Endothelial cell of umbilical vein (primary cell): ENCODE results near the gene BATF. TPM values are rescaled to one million over a fixed set of nuclear protein-coding genes. Genes with fewer than 3 reads are reported as not detected.

ENCODE experiments used
- BruUV-seq: library from RNA; stranded (reverse); fragments of 400-500 nt; replicated peaks from 2 replicates; lab custom pipeline; 2021; lab: Mats Ljungman, UMichigan
- CTCF ChIA-PET: fragments of 300-600, 350-600 bp; sonication (Branson Sonifier 250); formaldehyde crosslinking; loops from one replicate; lab custom pipeline; 2021; ENCODE audit warnings: antibody characterized with exemption, inconsistent platforms; lab: Charles Lee
- POLR2A ChIA-PET: fragments of 300-600, 350-600 bp; sonication (Branson Sonifier 250); formaldehyde crosslinking; loops from one replicate; lab custom pipeline; 2021; ENCODE audit warnings: antibody characterized with exemption, inconsistent platforms; lab: Charles Lee
- DNase-seq: peaks from one replicate; pipeline ENCODE4 v3.0.0-alpha.2; 2011; ENCODE audit warnings: low read depth, low spot score
- FAIRE-seq: peaks from 2 replicates; lab custom pipeline; 2011; peaks lifted over from hg19 to GRCh38; lab: Jason Lieb, UNC
- H2AFZ ChIP-seq: 2 replicates; pipeline ENCODE4 v1.6.0; 2012; ENCODE audit warnings: low read depth, low read length, control low read depth, inconsistent platforms
- H3K27ac ChIP-seq: 2 replicates; pipeline ENCODE4 v1.5.1; 2011; ENCODE audit warnings: low read depth, mild to moderate bottlenecking, control low read depth, low read length, moderate library complexity; ENCODE audit not compliant: insufficient read depth
- H3K27me3 ChIP-seq, 2 experiments: 2 replicates each; pipeline versions ENCODE4 v1.6.0 to v1.6.1; 2011; ENCODE audit warnings: low read length in 2 of 2, mixed read lengths in 1 of 2; ENCODE audit not compliant: control insufficient read depth in 2 of 2, insufficient read depth in 2 of 2
- H3K36me3 ChIP-seq, 2 experiments: 2 replicates in 1 of 2; 3 replicates in 1 of 2; pipeline ENCODE4 v1.5.1; 2011; ENCODE audit warnings: low read length in 2 of 2, mild to moderate bottlenecking in 1 of 2, moderate library complexity in 1 of 2; ENCODE audit not compliant: control insufficient read depth in 2 of 2, insufficient read depth in 2 of 2; ENCODE audit errors: extremely low read depth in 1 of 2
- H3K4me1 ChIP-seq: 3 replicates; pipeline ENCODE4 v1.5.1; 2011; ENCODE audit warnings: mild to moderate bottlenecking, low read length; ENCODE audit not compliant: control insufficient read depth, insufficient read depth; ENCODE audit errors: extremely low read depth
- H3K4me2 ChIP-seq: 2 replicates; pipeline ENCODE4 v1.6.1; 2011; ENCODE audit warnings: low read length, control low read depth, mixed read lengths; ENCODE audit not compliant: insufficient read depth
- H3K4me3 ChIP-seq, 3 experiments: fragments of 200-600 bp in 1 of 3; sonication (generic), shearing (Covaris generic) in 1 of 3; replicated peaks in 1 of 3; 2 replicates each; pipeline ENCODE4 v1.5.1; 2011 to 2016; ENCODE audit warnings: control low read depth in 3 of 3, low read length in 3 of 3, mild to moderate bottlenecking in 2 of 3, inconsistent platforms in 1 of 3, low read depth in 1 of 3, moderate library complexity in 1 of 3; ENCODE audit not compliant: insufficient read depth in 1 of 3
- H3K79me2 ChIP-seq: 2 replicates; pipeline ENCODE4 v1.6.0; 2012; ENCODE audit warnings: low read length, inconsistent platforms; ENCODE audit not compliant: control insufficient read depth, insufficient read depth
- H3K9ac ChIP-seq: replicated peaks from 2 replicates; pipeline ENCODE3; 2011; ENCODE audit warnings: low read length, control low read depth; ENCODE audit not compliant: insufficient read depth; ENCODE audit errors: extremely low read depth
- H3K9me1 ChIP-seq: replicated peaks from 3 replicates; pipeline ENCODE4 v1.6.0; 2011; ENCODE audit warnings: mild to moderate bottlenecking, low read length; ENCODE audit not compliant: control insufficient read depth, insufficient read depth; ENCODE audit errors: extremely low read depth
- H3K9me3 ChIP-seq: replicated peaks from 2 replicates; pipeline ENCODE4 v1.5.1; 2012; ENCODE audit warnings: low read length, inconsistent platforms; ENCODE audit not compliant: control insufficient read depth, insufficient read depth
- H4K20me1 ChIP-seq: replicated peaks from 2 replicates; pipeline ENCODE3; 2011; ENCODE audit warnings: mild to moderate bottlenecking, low read length; ENCODE audit not compliant: control insufficient read depth, insufficient read depth; ENCODE audit errors: extremely low read depth
- CTCF ChIP-seq, 2 donors: IDR thresholded peaks; 1 replicate in 1 of 2; 2 replicates in 1 of 2; pipeline ENCODE4 v1.5.1; 2011; ENCODE audit warnings: low read length in 2 of 2, mild to moderate bottlenecking in 2 of 2, moderate library complexity in 2 of 2, control low read depth in 1 of 2, inconsistent platforms in 1 of 2, low read depth in 1 of 2; ENCODE audit not compliant: insufficient read depth in 1 of 2; ENCODE audit errors: extremely low read depth in 1 of 2
- EZH2 ChIP-seq: IDR thresholded peaks from 2 replicates; pipeline ENCODE4 v1.6.1; 2012; ENCODE audit warnings: borderline replicate concordance, low read depth, mild to moderate bottlenecking, moderate library complexity, low read length, inconsistent platforms; ENCODE audit not compliant: severe bottlenecking
- FOS ChIP-seq: IDR thresholded peaks from 2 replicates; pipeline ENCODE4 v1.6.1; 2011; ENCODE audit warnings: mild to moderate bottlenecking, low read length, moderate library complexity, borderline replicate concordance; ENCODE audit not compliant: insufficient read depth
- GATA2 ChIP-seq: IDR thresholded peaks from 2 replicates; pipeline ENCODE4 v1.7.0; 2011; ENCODE audit warnings: low read depth, mild to moderate bottlenecking, moderate library complexity, mixed read lengths, low read length; ENCODE audit not compliant: insufficient read length, insufficient read depth
- JUN ChIP-seq: IDR thresholded peaks from 2 replicates; pipeline ENCODE4 v1.6.1; 2011; ENCODE audit warnings: borderline replicate concordance, low read depth; ENCODE audit not compliant: insufficient read length, insufficient read depth
- MYC ChIP-seq: IDR thresholded peaks from one replicate; pipeline ENCODE4 v1.6.1; 2011; ENCODE audit warnings: mild to moderate bottlenecking, low read depth, low read length
- POLR2A ChIP-seq: IDR thresholded peaks from 2 replicates; pipeline ENCODE4 v1.6.1; 2012; ENCODE audit warnings: low read depth, mild to moderate bottlenecking, control low read depth, low read length
- POLR2AphosphoS5 ChIP-seq: IDR thresholded peaks from 2 replicates; pipeline ENCODE4 v1.6.1; 2012; ENCODE audit warnings: low read depth, mild to moderate bottlenecking, control low read depth, low read length, moderate library complexity; ENCODE audit not compliant: insufficient read depth
- dilution Hi-C: fragments of 300-500 bp; cut with MboI; formaldehyde crosslinking; loops from one replicate; pipeline ENCODE4 v1.15.0; 2019; ENCODE audit warnings: low sequenced_read_pairs; ENCODE audit not compliant: extremely low pct_ligation_motif_present
- intact Hi-C: fragments of 100-400 bp; cut with micrococcal nuclease; formaldehyde crosslinking; loops from one replicate; pipeline ENCODE4 v1.10.0; 2022
- polyA plus RNA-seq, 4 experiments: library from polyadenylated mRNA; depleted of rRNA in 3 of 4; stranded (reverse) in 3 of 4; unstranded in 1 of 4; fragments of >200 nt; gene quantifications; 2 replicates each; pipeline versions ENCODE4 v1.2.1 to v1.2.3, GENCODE V29; 2011 to 2012; ENCODE audit warnings: missing spikeins in 1 of 4
- total RNA-seq: library from RNA; stranded (reverse); gene quantifications from 2 replicates; pipeline ENCODE4 v1.2.3, GENCODE V29; 2021
- TF ChIP-seq, protein P1 (sequence below): IDR thresholded peaks from 2 replicates; pipeline ENCODE4 v1.6.1; 2011; ENCODE audit not compliant: insufficient read depth, insufficient read length

Gene BATF
- total and polyA plus RNA-seq, 2 donors (not counting 3 experiments of a cell fraction or from before 2014, with no cell fraction given), result not detected

GRCh38 chr14:75566752-75567151 is 44.5 kb downstream of the BATF start:
- ChIA-PET CTCF (interaction anchor here (0.8 to 1.7 kb wide), 4 partner anchors 9 to 259 kb away, joined by 3 to 7 read pairs (median 4); partner anchors contain the start of gene FLVCR2), POLR2A (no interaction called here)
- TF ChIP-seq MYC (no peak), GATA2 (no peak), POLR2A (no peak), CTCF (IDR thresholded peaks at IDR 0.05; ENCODE audit: extremely low read depth in 1 of 2, insufficient read depth in 1 of 2, low read depth in 1 of 2, low read length in 2 of 2) (no peak), POLR2AphosphoS5 (no peak), EZH2 (no peak), JUN (no peak), FOS (no peak)
- TF ChIP-seq, protein P1, sequence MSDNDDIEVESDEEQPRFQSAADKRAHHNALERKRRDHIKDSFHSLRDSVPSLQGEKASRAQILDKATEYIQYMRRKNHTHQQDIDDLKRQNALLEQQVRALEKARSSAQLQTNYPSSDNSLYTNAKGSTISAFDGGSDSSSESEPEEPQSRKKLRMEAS, result no peak
- FAIRE-seq (no peak), DNase-seq (no peak)
- no peak overlapping the region for H2AFZ ChIP-seq
- dilution Hi-C loops (no loop called here), intact Hi-C loops (loop anchor here (10.0 kb wide), 1 partner anchor 432 kb away; no protein-coding TSS in a partner anchor)
- H3K79me2 ChIP-seq, result no peaks in the 10 kb centered on the region
- no peaks in the 10 kb centered on the region for H3K9me3 ChIP-seq
- H3K4me3 ChIP-seq, result no peak overlapping the region
- no TSS peak for BruUV-seq
- H3K4me2 ChIP-seq, result no peak overlapping the region
- no peaks in the 10 kb centered on the region for H4K20me1 ChIP-seq
- no peak overlapping the region for H3K27ac ChIP-seq
- no peaks in the 10 kb centered on the region for H3K36me3 ChIP-seq
- H3K4me1 ChIP-seq, result no peaks in the 10 kb centered on the region
- H3K27me3 ChIP-seq, result peaks cover 0 to 4% of the 10 kb centered on the region in 2 experiments
- H3K9me1 ChIP-seq, result no peaks in the 10 kb centered on the region
- H3K9ac ChIP-seq, result no peak overlapping the region
